ENCODE data around the gene MROH9. TPM values are rescaled to one million over a fixed set of nuclear protein-coding genes. Genes with fewer than 3 reads are reported as not detected.
A peak's percentile ranks its signal among the peaks of the same experiment; 100 is the strongest.

Gene MROH9
- total RNA-seq, 4 donors from 2014 or later = 0.69 TPM; not detected in 3

GRCh38 chr1:170967042-170967910 is 31.9 kb downstream of the MROH9 start:
- no peaks in the 10 kb centered on the region for H3K9me3 ChIP-seq
- no peaks in the 10 kb centered on the region for H3K36me3 ChIP-seq
- H3K4me3 ChIP-seq = no peak overlapping the region
- TF ChIP-seq POLR2A (IDR thresholded peaks at IDR 0.05) = no peak
- TF ChIP-seq, protein P1, sequence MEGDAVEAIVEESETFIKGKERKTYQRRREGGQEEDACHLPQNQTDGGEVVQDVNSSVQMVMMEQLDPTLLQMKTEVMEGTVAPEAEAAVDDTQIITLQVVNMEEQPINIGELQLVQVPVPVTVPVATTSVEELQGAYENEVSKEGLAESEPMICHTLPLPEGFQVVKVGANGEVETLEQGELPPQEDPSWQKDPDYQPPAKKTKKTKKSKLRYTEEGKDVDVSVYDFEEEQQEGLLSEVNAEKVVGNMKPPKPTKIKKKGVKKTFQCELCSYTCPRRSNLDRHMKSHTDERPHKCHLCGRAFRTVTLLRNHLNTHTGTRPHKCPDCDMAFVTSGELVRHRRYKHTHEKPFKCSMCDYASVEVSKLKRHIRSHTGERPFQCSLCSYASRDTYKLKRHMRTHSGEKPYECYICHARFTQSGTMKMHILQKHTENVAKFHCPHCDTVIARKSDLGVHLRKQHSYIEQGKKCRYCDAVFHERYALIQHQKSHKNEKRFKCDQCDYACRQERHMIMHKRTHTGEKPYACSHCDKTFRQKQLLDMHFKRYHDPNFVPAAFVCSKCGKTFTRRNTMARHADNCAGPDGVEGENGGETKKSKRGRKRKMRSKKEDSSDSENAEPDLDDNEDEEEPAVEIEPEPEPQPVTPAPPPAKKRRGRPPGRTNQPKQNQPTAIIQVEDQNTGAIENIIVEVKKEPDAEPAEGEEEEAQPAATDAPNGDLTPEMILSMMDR (IDR thresholded peaks at IDR 0.05) = peak; percentile 43 to 64 (median 54)
- H3K27ac ChIP-seq = no peak overlapping the region
- no peak for DNase-seq
- no peaks in the 10 kb centered on the region for H3K27me3 ChIP-seq
- no peaks in the 10 kb centered on the region for H3K4me1 ChIP-seq
- intact Hi-C loops (cut with DNase I; ENCODE audit: low total_unique reads) = no loop called here

GRCh38 chr1:170970256-170970655 is 34.9 kb downstream of the MROH9 start:
- H3K9me3 ChIP-seq = no peaks in the 10 kb centered on the region
- intact Hi-C loops (cut with DNase I; ENCODE audit: low total_unique reads) = no loop called here
- H3K4me1 ChIP-seq = no peaks in the 10 kb centered on the region
- no peak overlapping the region for H3K27ac ChIP-seq
- no peaks in the 10 kb centered on the region for H3K27me3 ChIP-seq
- no peak overlapping the region for H3K4me3 ChIP-seq
- DNase-seq = no peak
- no peaks in the 10 kb centered on the region for H3K36me3 ChIP-seq
- TF ChIP-seq POLR2A (IDR thresholded peaks at IDR 0.05) = no peak
- TF ChIP-seq, protein P1 (IDR thresholded peaks at IDR 0.05) = no peak

DNA sequence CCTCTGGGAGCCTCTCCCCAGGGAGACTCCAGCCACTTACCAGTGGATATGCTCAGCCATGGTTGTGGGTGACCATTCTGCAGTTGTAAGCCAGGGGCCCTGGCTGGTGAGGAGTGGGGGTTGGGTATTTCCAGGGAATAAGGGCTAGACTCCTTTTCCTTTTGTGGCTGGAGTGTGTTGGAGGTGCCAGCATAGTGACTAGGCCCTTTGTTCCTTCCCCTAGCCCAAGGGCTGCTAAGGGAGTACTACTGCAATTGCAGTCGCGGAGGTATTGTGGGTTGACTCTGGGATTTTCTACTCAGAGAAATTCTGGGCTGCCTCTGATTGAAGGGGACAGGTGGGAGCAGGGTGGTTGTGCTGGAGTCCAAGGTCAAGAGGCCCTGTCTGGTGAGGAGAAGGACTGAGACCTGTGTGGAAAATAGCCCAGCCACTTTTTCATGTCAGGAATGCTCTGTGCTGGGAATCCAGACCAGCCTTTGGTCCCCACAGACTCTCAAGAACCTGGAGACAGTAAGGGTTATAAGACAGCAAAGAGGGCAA is 43.1 kb downstream of the MROH9 start:
- DNase-seq = no peak
- no peaks in the 10 kb centered on the region for H3K27me3 ChIP-seq
- H3K4me1 ChIP-seq = no peaks in the 10 kb centered on the region
- no peaks in the 10 kb centered on the region for H3K36me3 ChIP-seq
- no peak overlapping the region for H3K4me3 ChIP-seq
- TF ChIP-seq, protein P1 (IDR thresholded peaks at IDR 0.05) = no peak
- intact Hi-C loops (cut with DNase I; ENCODE audit: low total_unique reads) = no loop called here
- no peak overlapping the region for H3K27ac ChIP-seq
- no peaks in the 10 kb centered on the region for H3K9me3 ChIP-seq

DNA sequence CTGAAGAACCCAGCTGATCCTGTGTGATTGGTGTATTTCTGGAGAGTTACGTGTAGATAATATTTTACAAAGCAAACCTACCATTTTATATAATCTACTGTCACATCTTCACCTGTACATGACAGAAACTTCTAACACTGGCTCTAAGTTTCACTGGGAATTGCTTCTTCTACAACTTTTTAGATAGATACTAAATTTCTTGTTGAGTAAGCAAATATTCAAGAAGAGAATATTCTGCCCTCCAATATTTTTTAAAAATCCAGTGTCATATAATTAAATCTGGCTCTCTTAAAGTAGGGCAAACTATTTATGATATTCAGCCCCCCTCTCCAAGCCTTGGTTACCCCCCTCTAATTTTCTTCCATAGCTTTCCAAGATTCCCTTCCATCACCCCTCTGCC is 50.1 kb downstream of the MROH9 start:
- DNase-seq = no peak
- H3K27me3 ChIP-seq = no peaks in the 10 kb centered on the region
- H3K27ac ChIP-seq = no peak overlapping the region
- TF ChIP-seq POLR2A (IDR thresholded peaks at IDR 0.05) = no peak
- TF ChIP-seq, protein P1 (IDR thresholded peaks at IDR 0.05) = no peak
- H3K36me3 ChIP-seq = no peaks in the 10 kb centered on the region
- H3K4me3 ChIP-seq = no peak overlapping the region
- no peaks in the 10 kb centered on the region for H3K4me1 ChIP-seq
- no peaks in the 10 kb centered on the region for H3K9me3 ChIP-seq
- intact Hi-C loops (cut with DNase I; ENCODE audit: low total_unique reads) = no loop called here

DNA sequence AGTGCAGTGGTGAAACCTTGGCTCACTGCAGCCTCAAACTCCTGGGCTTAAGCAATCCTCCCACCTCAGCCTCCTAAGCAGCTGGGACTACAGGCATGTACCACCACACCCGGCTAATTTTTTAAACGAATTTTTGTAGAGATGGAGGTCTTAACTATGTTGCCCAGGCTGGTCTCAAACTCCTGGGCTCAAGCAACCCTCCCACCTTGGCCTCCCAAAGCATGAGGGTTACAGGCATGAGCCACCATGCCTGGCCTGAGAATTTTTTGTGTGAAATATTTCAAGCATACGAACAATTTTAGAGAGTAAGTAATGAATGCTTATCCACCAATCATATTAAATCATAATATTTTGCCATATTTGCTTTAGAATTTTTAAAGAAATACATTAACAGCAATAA is 51.6 kb downstream of the MROH9 start:
- Histone ChIP-seq H3K4me1 (no peaks in the 10 kb centered on the region), H3K4me3 (no peak overlapping the region), H3K9me3 (no peaks in the 10 kb centered on the region), H3K27ac (no peak overlapping the region), H3K36me3 (no peaks in the 10 kb centered on the region), H3K27me3 (no peaks in the 10 kb centered on the region)
- TF ChIP-seq, protein P1 (IDR thresholded peaks at IDR 0.05) = no peak
- TF ChIP-seq POLR2A (IDR thresholded peaks at IDR 0.05) = no peak
- DNase-seq = no peak
- intact Hi-C loops (cut with DNase I; ENCODE audit: low total_unique reads) = no loop called here
